ENCODE measurements around the gene ALG9.
A peak's percentile ranks its signal among the peaks of the same experiment; 100 is the strongest.

ALG9 gene

GRCh38 chr11:111770581-111771134 is 100.7 kb downstream of the ALG9 start:
- no peak for DNase-seq (ENCODE audit: low read depth in 2 of 2, low spot score in 1 of 2)

- no peak for DNase-seq (ENCODE audit: low read depth in 2 of 2, low spot score in 1 of 2)
Measured at GRCh38 chr11:111766834-111767142, 104.6 kb downstream of the ALG9 start.

GRCh38 chr11:111765984-111766833 is 105.2 kb downstream of the ALG9 start, which contains the start of gene PPP2R1B:
TSS of gene PPP2R1B (minus strand) at chr11:111766389. CDS start at chr11:111766361, 28 bp downstream.
- DNase-seq (ENCODE audit: low read depth in 2 of 2, low spot score in 1 of 2): peak; percentile 34 to 41

GRCh38 chr11:111765320-111765983 is 105.9 kb downstream of the ALG9 start:
- DNase-seq (ENCODE audit: low read depth in 2 of 2, low spot score in 1 of 2): no peak

GRCh38 chr11:111764621-111765020 is 106.8 kb downstream of the ALG9 start:
- DNase-seq (ENCODE audit: low read depth in 2 of 2, low spot score in 1 of 2): no peak

GRCh38 chr11:111762981-111763643 is 108.3 kb downstream of the ALG9 start:
- DNase-seq (ENCODE audit: low read depth in 2 of 2, low spot score in 1 of 2): no peak

GRCh38 chr11:111762526-111762925 is 108.9 kb downstream of the ALG9 start:
- no peak for DNase-seq (ENCODE audit: low read depth in 2 of 2, low spot score in 1 of 2)

- no peak for DNase-seq (ENCODE audit: low read depth in 2 of 2, low spot score in 1 of 2)
Measured at GRCh38 chr11:111761036-111761435, 110.3 kb downstream of the ALG9 start.

- DNase-seq (ENCODE audit: low read depth in 2 of 2, low spot score in 1 of 2): no peak
Measured at GRCh38 chr11:111759778-111760407, 111.5 kb downstream of the ALG9 start.

- DNase-seq (ENCODE audit: low read depth in 2 of 2, low spot score in 1 of 2): no peak
Measured at GRCh38 chr11:111759376-111759775, 112.0 kb downstream of the ALG9 start.

- DNase-seq (ENCODE audit: low read depth in 2 of 2, low spot score in 1 of 2): no peak
Measured at GRCh38 chr11:111756097-111756496, 115.3 kb downstream of the ALG9 start.

GRCh38 chr11:111749646-111750045 is 121.7 kb downstream of the ALG9 start:
- DNase-seq (ENCODE audit: low read depth in 2 of 2, low spot score in 1 of 2): no peak

- DNase-seq (ENCODE audit: low read depth in 2 of 2, low spot score in 1 of 2): no peak
Measured at GRCh38 chr11:111748035-111748804, 123.2 kb downstream of the ALG9 start.

- no peak for DNase-seq (ENCODE audit: low read depth in 2 of 2, low spot score in 1 of 2)
Measured at GRCh38 chr11:111745719-111746504, 125.5 kb downstream of the ALG9 start.

GRCh38 chr11:111743700-111744099 is 127.7 kb downstream of the ALG9 start:
- DNase-seq (ENCODE audit: low read depth in 2 of 2, low spot score in 1 of 2): no peak

- no peak for DNase-seq (ENCODE audit: low read depth in 2 of 2, low spot score in 1 of 2)
Measured at GRCh38 chr11:111741751-111742150, 129.6 kb downstream of the ALG9 start.

- DNase-seq (ENCODE audit: low read depth in 2 of 2, low spot score in 1 of 2): no peak
Measured at GRCh38 chr11:111739299-111739698, 132.1 kb downstream of the ALG9 start.

- DNase-seq (ENCODE audit: low read depth in 2 of 2, low spot score in 1 of 2): no peak
Measured at GRCh38 chr11:111737444-111738210, 133.8 kb downstream of the ALG9 start.

Data from stimulated activated CD8-positive, alpha-beta memory T cell treated with anti-CD3 and anti-CD28 coated beads, Interleukin-4, amount 100 ng/mL, for 4 hours (primary cell).